Body of pancreas (tissue), 4 donors: ENCODE results near the gene PTPRZ1.

Experiments used
- POLR2A ChIP-seq, 3 donors: fragments of 450-650 bp; IDR thresholded peaks; one replicate each; pipeline ENCODE4 v1.6.1; 2016; ENCODE audit warnings: antibody characterized with exemption in 3 of 3, mild to moderate bottlenecking in 2 of 3
- TF ChIP-seq, protein P1 (sequence below), 7 experiments: fragments of 450-650 bp in 4 of 7; fragments of 200-600 bp in 3 of 7; sonication (generic) in 3 of 7; IDR thresholded peaks; one replicate each; pipeline ENCODE4 v1.5.1; 2016 to 2019; ENCODE audit warnings: antibody characterized with exemption in 7 of 7

DNA sequence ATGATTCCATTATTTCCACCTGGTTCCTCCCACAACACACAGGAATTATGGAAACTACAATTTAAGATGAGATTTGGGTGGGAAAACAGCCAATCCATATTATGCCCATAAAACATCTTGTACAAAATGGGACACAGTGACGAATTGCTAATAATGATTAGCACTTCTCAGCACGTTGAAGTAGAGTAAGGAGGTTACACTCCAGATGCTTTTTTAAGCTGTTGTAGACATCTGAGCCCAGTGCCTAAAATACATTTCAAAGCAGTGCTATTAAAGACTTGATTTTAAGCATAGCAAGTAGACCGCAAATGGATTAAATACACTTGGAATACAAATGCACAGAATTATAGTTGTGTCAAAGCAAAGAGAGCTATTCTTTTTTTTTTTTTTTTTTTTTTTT is 165.2 kb downstream of the PTPRZ1 start:
- TF ChIP-seq, protein P1, sequence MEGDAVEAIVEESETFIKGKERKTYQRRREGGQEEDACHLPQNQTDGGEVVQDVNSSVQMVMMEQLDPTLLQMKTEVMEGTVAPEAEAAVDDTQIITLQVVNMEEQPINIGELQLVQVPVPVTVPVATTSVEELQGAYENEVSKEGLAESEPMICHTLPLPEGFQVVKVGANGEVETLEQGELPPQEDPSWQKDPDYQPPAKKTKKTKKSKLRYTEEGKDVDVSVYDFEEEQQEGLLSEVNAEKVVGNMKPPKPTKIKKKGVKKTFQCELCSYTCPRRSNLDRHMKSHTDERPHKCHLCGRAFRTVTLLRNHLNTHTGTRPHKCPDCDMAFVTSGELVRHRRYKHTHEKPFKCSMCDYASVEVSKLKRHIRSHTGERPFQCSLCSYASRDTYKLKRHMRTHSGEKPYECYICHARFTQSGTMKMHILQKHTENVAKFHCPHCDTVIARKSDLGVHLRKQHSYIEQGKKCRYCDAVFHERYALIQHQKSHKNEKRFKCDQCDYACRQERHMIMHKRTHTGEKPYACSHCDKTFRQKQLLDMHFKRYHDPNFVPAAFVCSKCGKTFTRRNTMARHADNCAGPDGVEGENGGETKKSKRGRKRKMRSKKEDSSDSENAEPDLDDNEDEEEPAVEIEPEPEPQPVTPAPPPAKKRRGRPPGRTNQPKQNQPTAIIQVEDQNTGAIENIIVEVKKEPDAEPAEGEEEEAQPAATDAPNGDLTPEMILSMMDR (IDR thresholded peaks at IDR 0.05) = no peak
- no peak for TF ChIP-seq POLR2A (IDR thresholded peaks at IDR 0.05)
